Ecto neural progenitor cell (in vitro differentiated cells): Measurements from ENCODE around the gene GAL3ST1.

ENCODE experiments used
- DNase-seq: peaks from one replicate; pipeline ENCODE4 v3.0.0-alpha.2; 2018; ENCODE audit warnings: low spot score

The GAL3ST1 gene

DNA sequence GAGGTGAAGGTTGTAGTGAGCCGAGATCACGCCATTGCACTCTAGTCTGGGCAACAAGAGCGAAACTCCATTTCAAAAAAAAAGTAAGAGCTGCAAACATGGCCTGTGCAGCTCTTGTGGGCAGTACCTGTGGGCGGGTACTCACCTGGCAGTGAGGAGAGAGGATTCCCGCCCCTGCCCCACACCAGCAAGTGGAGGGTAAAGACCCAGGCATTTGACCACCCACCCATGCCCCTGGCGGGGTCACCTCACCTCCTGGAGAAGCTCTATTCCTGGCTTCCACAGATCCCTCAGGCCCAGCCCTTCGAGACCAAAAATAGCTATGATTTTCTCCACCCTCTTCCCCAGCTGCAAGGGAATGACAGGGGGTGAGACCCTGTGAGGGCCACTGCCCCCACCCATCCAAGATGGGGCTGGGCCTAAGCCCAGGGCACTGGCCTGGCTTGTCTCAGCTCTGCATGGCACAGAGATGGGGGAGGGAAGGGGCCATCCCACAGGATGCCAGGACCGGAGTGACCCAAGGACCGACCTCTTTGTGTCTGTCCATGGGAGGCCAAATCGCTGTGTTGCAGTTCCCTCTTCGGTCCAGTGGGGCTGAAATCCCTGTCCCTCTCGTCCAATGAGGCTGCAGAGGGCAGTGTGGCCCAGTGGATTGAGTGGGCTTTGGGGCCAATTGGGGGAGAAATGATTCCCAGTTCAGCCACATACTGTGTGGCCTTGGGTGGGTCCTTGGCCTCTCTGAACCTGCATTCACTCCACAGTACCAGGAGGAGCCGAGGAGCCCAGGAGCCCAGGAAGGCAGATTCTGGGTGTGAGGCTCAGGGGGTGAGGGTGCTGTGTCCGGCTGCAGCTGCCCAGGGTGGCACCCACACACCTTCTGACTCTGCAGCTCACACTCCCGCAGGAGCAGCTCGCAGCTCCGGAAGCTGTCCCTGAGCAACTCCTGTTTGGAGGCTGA, 42.5 kb downstream of the GAL3ST1 start:
- no peak for DNase-seq

DNA sequence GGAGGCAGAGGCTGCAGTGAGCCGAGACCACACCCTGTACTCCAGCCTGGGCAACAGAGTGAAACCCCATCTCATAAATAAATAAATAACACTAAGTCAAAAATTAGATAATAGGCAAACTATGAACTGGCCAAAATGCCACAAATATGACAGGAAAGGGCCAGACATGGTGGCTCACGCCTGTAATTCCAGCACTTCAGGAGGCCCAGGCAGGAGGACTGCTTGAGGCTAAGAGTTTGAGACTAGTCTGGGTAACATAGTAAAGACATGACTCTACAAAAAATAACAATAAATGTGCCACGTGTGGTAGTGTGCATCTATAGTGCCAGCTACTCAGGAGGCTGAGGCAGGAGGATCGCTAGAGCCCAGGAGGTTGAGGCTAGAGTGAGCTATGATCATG, 47.8 kb downstream of the GAL3ST1 start:
- DNase-seq: no peak

DNA sequence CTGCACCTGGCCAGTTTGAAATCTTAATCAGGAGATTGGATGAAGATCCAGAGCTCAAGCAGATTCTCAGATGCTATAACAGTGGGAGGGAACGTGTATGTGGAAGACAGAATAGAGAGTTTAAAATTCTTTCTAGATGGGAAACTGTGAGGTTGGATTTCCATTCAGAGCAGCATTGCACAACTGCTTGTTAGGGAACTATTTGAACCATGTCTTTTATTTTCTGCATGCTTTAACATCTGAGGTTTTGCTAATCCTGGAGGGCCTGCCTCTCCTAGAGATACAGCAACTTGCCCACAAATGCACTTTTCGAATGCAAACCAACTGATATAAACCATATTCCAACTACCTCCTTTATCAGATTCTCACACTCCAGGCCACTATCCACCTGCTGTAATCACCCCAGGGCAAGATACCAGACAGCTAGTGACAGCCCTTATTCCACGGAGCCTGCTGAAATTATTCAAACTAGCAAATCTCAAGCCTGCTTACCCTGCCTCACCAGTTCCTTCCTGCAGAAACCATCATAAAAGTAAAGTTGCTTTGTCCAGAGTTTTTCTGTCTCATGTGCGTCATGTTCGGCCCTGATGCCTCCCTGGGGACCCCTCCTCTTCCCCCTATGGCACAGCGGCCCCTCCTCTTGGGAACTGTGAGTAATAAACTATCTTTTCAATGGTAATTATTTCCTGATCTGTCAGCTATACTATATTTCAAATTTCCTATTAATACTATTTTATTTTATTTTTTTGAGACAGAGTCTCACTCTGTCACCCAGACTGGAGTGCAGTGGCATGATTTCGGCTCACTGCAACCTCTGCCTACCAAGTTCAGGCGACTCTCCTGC, 50.6 kb downstream of the GAL3ST1 start:
- DNase-seq: no peak

DNA sequence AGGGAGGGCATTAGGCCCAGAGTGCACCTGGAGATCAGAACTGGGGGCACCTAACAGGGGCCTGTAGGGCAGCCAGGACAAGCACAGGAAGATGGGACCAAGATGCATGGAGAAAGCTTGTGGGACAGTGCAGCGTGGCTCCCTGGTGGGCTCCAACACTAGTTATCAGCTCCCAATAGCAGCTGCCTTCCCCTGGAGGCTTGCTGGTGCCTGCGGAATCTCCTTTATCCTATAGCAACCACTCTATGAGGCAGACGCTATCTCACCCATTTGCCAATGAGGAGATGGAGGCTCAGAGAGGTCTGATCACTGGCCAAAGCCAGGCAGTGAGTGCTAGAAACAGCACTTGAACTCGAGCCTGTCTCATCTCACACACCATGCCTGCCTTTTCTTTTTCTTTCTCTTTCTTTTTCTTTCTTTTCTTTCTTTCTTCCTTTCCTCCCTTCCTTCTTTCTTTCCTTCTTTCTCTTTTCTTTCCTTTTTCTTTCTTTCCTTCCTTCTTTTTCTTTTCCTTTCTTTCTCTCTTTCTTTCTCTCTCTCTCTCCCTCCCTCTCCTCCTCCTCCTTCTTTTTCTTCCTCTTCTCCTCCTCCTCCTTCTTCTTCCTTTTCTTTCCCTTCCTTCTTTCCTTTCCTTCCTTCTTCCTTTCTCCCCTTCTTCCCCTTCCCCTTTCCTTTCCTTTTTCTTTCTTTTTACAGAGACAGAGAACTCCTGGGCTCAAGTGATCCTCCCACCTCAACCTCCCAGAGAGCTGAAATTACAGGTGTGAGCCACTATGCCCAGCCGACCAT, 52.9 kb downstream of the GAL3ST1 start:
- DNase-seq: no peak

DNA sequence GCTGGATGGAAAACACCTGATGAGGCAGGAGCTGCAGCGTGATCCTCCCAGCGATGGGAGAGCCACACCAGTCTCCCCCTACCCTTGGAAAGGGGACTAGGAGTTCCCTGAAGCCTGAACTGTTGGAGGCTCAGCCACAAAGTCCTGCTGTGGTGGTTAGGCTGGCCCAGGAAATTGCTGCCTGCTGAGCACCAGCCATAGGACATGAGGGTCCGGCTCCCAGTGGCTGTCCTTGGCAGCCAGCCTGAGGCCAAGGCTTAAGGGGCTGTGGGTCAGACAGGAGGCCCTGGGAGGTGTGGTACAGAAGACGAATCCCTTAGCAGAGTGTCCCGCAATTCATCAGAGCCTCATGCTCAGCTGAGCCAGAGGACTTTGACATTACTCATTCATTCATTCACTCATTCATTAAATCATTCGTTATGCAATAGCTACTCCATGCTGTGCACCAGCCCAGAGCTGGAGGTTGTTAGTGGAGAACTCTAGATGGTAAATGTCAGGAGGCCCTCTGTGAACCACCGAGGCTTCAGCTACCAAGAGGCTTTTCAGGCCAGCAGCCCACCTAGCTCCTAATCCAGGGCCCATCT, 54.5 kb downstream of the GAL3ST1 start:
- no peak for DNase-seq

DNA sequence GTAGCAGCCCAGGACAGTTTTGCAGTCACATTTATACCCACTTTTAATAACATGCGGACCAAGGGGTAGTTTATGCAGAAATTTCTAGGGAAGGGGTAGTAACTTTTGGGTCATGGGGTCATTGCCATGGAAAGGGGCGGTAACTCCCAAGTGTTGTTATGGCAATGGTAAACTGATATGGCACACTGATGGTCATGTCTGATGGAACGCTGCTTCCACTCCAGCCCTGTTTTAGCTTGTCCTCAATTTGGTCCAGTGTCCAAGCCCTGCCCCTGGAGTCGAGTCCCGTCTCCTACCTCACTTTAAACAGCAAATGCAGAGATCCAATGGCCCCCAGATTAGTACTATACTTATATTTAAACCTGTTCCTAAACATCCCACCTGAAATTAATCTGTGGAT, 57.7 kb downstream of the GAL3ST1 start:
- no peak for DNase-seq

DNA sequence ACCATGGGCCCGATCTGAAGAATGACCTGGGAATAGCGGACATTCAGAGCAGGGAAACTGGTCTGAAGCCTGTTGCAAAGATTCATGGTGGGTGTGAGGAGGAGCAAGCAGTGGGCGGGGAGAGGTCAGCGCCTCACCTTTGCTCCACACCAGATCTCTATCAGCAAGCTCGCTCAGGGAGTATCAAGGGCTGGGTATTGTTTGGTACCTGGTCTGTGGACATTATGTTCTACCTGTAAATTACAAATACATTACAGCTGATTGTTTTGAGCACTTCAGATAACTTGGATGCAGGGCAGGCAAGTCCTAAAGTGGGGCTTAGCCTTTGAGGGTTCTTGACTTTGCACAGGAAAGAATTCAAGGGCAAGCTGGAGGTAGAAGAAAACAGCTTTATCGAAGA, 58.2 kb downstream of the GAL3ST1 start:
- DNase-seq: no peak

DNA sequence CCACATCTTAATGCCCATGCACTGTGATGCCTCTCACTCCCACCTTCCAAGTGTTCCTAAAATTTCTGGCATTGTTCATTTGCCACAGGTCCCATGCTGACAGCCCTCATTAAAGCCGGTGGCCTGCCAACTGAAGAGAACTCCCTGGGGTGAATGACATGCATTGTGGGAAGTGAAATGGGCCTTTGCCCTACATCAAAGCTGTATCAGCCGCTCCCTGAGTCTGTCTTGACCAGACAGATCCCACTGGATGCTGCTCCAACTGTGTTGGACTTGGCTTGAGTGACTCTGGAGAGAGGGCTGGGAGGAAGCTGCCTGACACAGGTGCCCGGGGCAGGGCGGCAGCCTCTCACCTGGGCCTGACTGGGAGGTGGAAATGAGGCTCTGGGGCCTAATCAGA, 60.2 kb downstream of the GAL3ST1 start:
- no peak for DNase-seq

DNA sequence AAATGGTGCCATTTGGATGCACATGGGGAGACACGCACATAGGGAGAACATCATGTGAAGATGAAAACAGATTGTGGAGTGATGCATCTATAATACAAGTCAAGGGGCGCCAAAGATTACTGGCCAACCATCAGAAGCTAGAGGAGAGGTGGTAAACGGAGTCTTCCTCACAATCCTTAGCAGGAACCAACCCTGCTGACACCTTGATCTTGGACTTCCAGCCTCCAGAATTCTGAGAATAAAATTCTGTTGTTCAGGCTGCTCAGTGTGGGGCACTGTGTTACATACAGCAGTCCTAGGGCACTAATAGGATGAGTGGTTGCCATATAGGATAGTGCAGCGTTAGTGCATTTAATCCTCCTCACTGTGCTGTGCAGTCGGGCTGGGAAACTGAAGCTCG, 61.0 kb downstream of the GAL3ST1 start:
- no peak for DNase-seq

DNA sequence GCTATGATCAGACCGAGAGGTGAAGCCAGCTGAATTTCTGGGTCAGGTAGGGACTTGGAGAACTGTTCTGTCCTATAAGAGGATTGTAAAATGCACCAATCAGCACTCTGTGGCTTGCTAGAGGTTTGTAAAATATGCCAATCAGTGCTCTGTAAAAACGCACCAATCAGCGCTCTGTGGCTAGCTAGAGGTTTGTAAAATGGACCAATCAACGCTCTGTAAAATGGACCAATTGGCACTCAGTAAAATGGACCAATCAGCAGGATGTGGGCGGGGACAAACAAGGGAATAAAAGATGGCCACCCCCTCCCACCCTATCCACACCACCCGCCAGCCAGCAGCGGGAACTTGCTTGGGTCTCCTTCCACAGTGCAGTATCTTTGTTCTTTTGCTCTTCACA, 62.6 kb downstream of the GAL3ST1 start:
- no peak for DNase-seq

DNA sequence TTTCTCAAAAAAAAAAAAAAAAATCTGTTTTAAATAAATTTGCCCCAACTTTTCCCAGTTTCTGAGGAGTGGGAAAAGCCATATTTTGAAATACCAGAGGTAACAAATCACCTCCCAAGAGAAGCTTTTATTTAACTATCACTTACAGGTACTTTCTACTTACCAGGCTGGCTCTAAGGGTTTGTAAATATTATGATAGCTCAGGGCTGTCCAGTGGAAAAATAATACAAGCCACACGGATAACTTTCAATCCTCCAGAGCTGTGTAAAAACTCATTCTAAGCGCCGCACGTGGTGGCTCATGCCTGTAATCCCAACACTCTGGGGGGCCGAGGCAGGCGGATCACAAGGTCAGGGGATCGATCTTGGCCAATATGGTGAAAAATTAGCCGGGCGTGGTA, 63.4 kb downstream of the GAL3ST1 start:
- no peak for DNase-seq

DNA sequence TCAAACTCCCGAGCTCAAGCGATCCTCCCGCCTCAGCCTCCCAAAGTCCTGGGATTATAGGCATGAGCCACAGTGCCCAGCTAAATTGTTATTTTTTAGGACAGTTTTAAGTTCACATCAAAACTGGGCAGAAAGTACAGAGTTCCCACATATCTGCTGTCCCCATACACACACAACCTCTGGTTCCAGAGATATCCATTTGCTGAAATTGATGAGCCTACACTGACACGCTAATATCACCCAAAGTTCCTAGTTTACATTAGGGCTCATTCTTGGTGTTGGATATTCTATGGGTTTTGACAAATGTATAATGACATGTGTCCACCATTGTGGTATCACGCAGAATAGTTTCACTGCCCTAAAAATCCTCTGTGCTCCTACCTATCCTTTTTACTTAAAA, 66.2 kb downstream of the GAL3ST1 start:
- DNase-seq: no peak

DNA sequence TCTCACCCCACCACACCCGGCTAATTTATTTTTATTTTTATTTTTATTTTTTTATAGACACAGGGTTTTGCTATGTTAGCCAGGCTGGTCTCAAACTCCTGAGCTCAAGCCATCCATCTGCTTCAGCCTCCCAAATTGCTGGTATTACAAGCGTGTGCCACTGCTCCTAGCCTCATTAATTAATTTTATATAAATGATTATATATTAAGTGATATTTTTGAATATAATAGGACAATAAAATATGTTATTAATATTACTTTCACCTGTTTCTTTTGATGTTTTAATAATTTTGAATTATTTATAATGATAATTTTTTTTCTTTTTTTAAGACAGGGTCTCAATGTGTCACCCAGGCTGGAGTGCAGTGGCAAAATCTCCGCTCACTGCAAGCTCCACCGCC, 66.8 kb downstream of the GAL3ST1 start:
- no peak for DNase-seq

DNA sequence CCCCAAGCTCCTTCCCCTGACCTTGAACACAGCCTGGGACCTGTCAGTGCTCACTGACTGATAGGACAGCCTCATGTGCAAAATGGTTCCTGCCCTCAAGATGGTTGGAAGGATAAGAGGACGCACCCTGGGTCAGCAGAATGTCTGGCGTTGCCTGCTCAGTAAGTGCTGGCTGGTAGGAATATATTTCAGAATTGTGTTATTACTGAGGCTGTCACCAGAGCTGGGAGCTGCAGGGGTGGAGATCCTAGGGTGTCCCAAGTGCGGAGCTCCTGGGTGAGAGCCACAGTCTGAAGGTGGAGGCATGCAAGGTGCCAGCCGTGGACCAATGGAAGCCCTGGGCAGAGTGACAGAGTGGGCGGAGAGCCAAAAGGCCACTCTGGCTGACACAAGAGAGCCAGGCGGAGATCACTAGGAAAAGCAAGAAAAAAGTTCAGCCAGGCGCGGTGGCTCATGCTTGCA, 67.9 kb downstream of the GAL3ST1 start:
- DNase-seq: no peak
